Measurements from ENCODE around the gene USP51.

DNA sequence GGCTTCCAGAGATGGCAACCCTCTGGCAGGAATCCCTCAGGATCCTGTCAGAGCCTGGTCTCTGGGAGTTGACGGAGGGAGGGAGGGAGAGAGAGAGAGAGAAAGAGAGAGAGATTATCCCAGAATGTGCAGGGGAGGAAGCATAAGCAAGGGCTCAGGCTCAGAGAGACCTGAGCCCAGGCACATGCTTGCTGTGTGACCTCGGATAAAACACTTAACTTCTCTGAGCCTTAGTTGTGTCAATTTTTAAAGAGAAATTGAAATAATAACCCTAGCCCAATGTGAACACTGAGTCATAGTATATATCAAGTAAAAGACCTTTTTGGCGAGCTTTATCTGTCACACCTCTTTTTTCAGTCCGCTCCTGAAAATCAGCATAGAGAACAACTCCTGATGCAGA is 473 bp upstream of the USP51 start:
- no peak for TF ChIP-seq CTCF (IDR thresholded peaks at IDR 0.05; ENCODE audit: poor library complexity)
- TF ChIP-seq EZH2 (IDR thresholded peaks at IDR 0.05; ENCODE audit: borderline replicate concordance): no peak
- TF ChIP-seq EZH2phosphoT487 (IDR thresholded peaks at IDR 0.05; ENCODE audit: low read depth, severe bottlenecking, unreplicated experiment): no peak

Data from hepatocyte (in vitro differentiated cells).